ENCODE measurements around the gene VWA2. TPM values are rescaled to one million over a fixed set of nuclear protein-coding genes. Genes with fewer than 3 reads are reported as not detected.

VWA2 gene
- total and polyA plus RNA-seq, 2 of the 4 experiments (the other 2 are of a cell fraction): not detected

GRCh38 chr10:114301177-114301576 lies 62.1 kb downstream of the VWA2 start:
- in situ Hi-C loops (cut with MboI; ENCODE audit: low sequenced_read_pairs): loop anchor here (5.0 to 10.0 kb wide), 3 partner anchors 246 to 824 kb away; no protein-coding TSS in a partner anchor
- 59% methylated on average over 3 of the region's 9 CpGs; no CpG with 5 or more reads in 1 of the 2 experiments for WGBS, 2 experiments (ENCODE audit: extremely low coverage in 2 of 2, insufficient read length in 1 of 2)
- TF ChIP-seq USF2 (IDR thresholded peaks at IDR 0.05; ENCODE audit: low read depth, low read length) (no peak), RFX5 (IDR thresholded peaks at IDR 0.05; ENCODE audit: low read depth, low read length) (no peak), CTCF (conservative IDR thresholded peaks at IDR 0.05; ENCODE audit: low read depth, low read length) (no peak)

More at GRCh38 chr10:114301177-114301576, 62.1 kb downstream of the VWA2 start:
- peaks cover under 1% of the 10 kb centered on the region; the same call in 1 of the 2 replicates for H4K20me1 ChIP-seq (ENCODE audit: insufficient read depth, low read length)
- no peak overlapping the region for H4K91ac ChIP-seq (ENCODE audit: insufficient read depth, low read depth, low read length)
- no peak overlapping the region for H3K18ac ChIP-seq (ENCODE audit: low read depth, low read length)
- H3K4me2 ChIP-seq (ENCODE audit: low read depth, low read length): no peak overlapping the region
- no peak overlapping the region for H4K8ac ChIP-seq (ENCODE audit: low read depth in 2 of 2, low read length in 2 of 2)
- BruUV-seq (replicated peaks): no TSS peak
- H3K23ac ChIP-seq (ENCODE audit: low read depth, low read length): no peak overlapping the region
- H2BK120ac ChIP-seq (ENCODE audit: low read depth, low read length): no peak overlapping the region
- intact Hi-C loops (cut with micrococcal nuclease): loop anchor here (5.0 to 10.0 kb wide), 5 partner anchors 334 to 826 kb away; no protein-coding TSS in a partner anchor
- no peaks in the 10 kb centered on the region for H3K9me1 ChIP-seq (ENCODE audit: insufficient read depth, low read length)
- POLR2A ChIA-PET (ENCODE audit: unreplicated experiment): no interaction called here
- dilution Hi-C loops (cut with HindIII; ENCODE audit: low sequenced_read_pairs, unreplicated experiment): no loop called here
- no peak overlapping the region for H3K4ac ChIP-seq (ENCODE audit: low read depth, low read length)
- ATAC-seq (ENCODE audit: low read depth) (no peak), DNase-seq (no peak)
- no peak overlapping the region for H2BK15ac ChIP-seq (ENCODE audit: low read depth, low read length)
- no peak overlapping the region for H2BK20ac ChIP-seq (ENCODE audit: low read depth, low read length)
- H3K4me1 ChIP-seq (ENCODE audit: control insufficient read depth, insufficient read depth, low read length): peaks cover 3% of the 10 kb centered on the region
- H3K14ac ChIP-seq (replicated peaks; ENCODE audit: low read depth, low read length): no peak overlapping the region
- no peak overlapping the region for H2AFZ ChIP-seq (replicated peaks; ENCODE audit: low read length, poor library complexity)
- H3K9me3 ChIP-seq (ENCODE audit: control insufficient read depth, insufficient read depth, low read length): peaks cover 7% of the 10 kb centered on the region
- CTCF ChIA-PET: no interaction called here
- peaks cover 12% of the 10 kb centered on the region for H3K27me3 ChIP-seq (ENCODE audit: control insufficient read depth, insufficient read depth, low read length)
- H3K4me3 ChIP-seq (ENCODE audit: insufficient read depth, low read depth, low read length): no peak overlapping the region
- H3K56ac ChIP-seq (ENCODE audit: extremely low read depth, insufficient read depth, low read length): no peak overlapping the region
- H3K79me1 ChIP-seq (ENCODE audit: low read depth in 1 of 2, low read length in 2 of 2): no peaks in the 10 kb centered on the region
- no peak overlapping the region for H2BK5ac ChIP-seq (ENCODE audit: low read depth, low read length, poor library complexity, severe bottlenecking)
- no peaks in the 10 kb centered on the region for H3K36me3 ChIP-seq (ENCODE audit: control insufficient read depth, insufficient read depth, low read length)
- no peak overlapping the region for H4K5ac ChIP-seq (ENCODE audit: low read depth, low read length)
- no peak overlapping the region for H3K27ac ChIP-seq (ENCODE audit: insufficient read depth, low read length)
- H3K9ac ChIP-seq (ENCODE audit: low read depth, low read length): no peak overlapping the region
- H2AK5ac ChIP-seq (ENCODE audit: low read depth, low read length): no peak overlapping the region
- no peak overlapping the region for H2AK9ac ChIP-seq (replicated peaks; ENCODE audit: low read depth, low read length, poor library complexity)
